Right hindlimb (tissue), 1 donor: ENCODE results near the gene FAM8A1.

Experiments
- DNase-seq: peaks from one replicate; pipeline ENCODE4 v3.0.0-alpha.2; 2018

The FAM8A1 gene

GRCh38 chr6:17606606-17607005 lies 6.5 kb downstream of the FAM8A1 start:
- DNase-seq, result no peak

- no peak for DNase-seq
Observed at GRCh38 chr6:17610835-17611234, 10.7 kb downstream of the FAM8A1 start.

GRCh38 chr6:17612048-17612447 lies 11.9 kb downstream of the FAM8A1 start:
- no peak for DNase-seq

- no peak for DNase-seq
Observed at GRCh38 chr6:17615794-17616193, 15.7 kb downstream of the FAM8A1 start.

- no peak for DNase-seq
Observed at GRCh38 chr6:17621003-17621402, 20.9 kb downstream of the FAM8A1 start.

GRCh38 chr6:17622144-17622543 lies 22.0 kb downstream of the FAM8A1 start:
- DNase-seq, result no peak

GRCh38 chr6:17624396-17624795 lies 24.3 kb downstream of the FAM8A1 start:
- DNase-seq, result no peak

GRCh38 chr6:17628873-17629272 lies 28.8 kb downstream of the FAM8A1 start:
- DNase-seq, result no peak

- DNase-seq, result no peak
Observed at GRCh38 chr6:17629824-17630510, 29.9 kb downstream of the FAM8A1 start.

- no peak for DNase-seq
Observed at GRCh38 chr6:17630511-17631073, 30.5 kb downstream of the FAM8A1 start.

- no peak for DNase-seq
Observed at GRCh38 chr6:17632934-17633333, 32.8 kb downstream of the FAM8A1 start.

- DNase-seq, result no peak
Observed at GRCh38 chr6:17633465-17634188, 33.5 kb downstream of the FAM8A1 start.

GRCh38 chr6:17635568-17635967 lies 35.5 kb downstream of the FAM8A1 start:
- DNase-seq, result no peak

- no peak for DNase-seq
Observed at GRCh38 chr6:17638212-17638715, 38.2 kb downstream of the FAM8A1 start.

GRCh38 chr6:17640477-17640917 lies 40.4 kb downstream of the FAM8A1 start:
- no peak for DNase-seq

- no peak for DNase-seq
Observed at GRCh38 chr6:17648745-17649144, 48.6 kb downstream of the FAM8A1 start.

GRCh38 chr6:17650656-17651309 lies 50.7 kb downstream of the FAM8A1 start:
- no peak for DNase-seq

- DNase-seq, result no peak
Observed at GRCh38 chr6:17653198-17653882, 53.2 kb downstream of the FAM8A1 start.

GRCh38 chr6:17656092-17656491 lies 56.0 kb downstream of the FAM8A1 start:
- DNase-seq, result no peak

- DNase-seq, result no peak
Observed at GRCh38 chr6:17656644-17657043, 56.5 kb downstream of the FAM8A1 start.
